Subcutaneous adipose tissue (tissue), 4 donors: ENCODE results near the gene ONECUT3. TPM values are rescaled to one million over a fixed set of nuclear protein-coding genes. Genes with fewer than 3 reads are reported as not detected.

ENCODE experiments used
- CTCF ChIP-seq: fragments of 450-650 bp; IDR thresholded peaks from one replicate; pipeline ENCODE4 v1.5.1; 2016; ENCODE audit warnings: low read depth, mild to moderate bottlenecking, control low read depth, antibody characterized with exemption, moderate library complexity
- total RNA-seq, 4 donors: library from RNA; depleted of rRNA; stranded (reverse); fragments of >200 nt; gene quantifications; one replicate each; pipeline ENCODE4 v1.1.0, GENCODE V29; 2016

Gene ONECUT3
- total RNA-seq = not detected

- TF ChIP-seq CTCF = no peak
These were observed at the start of gene ONECUT3 for GRCh38 chr19:1752757-1753728. ONECUT3 (plus strand) TSS chr19:1753506; CDS start chr19:1753663, 157 bp downstream.

GRCh38 chr19:1704339-1704738 lies 49.0 kb upstream of the ONECUT3 start:
- no peak for TF ChIP-seq CTCF

GRCh38 chr19:1705367-1705766 lies 47.9 kb upstream of the ONECUT3 start:
- no peak for TF ChIP-seq CTCF

GRCh38 chr19:1707240-1707639 lies 46.1 kb upstream of the ONECUT3 start:
- TF ChIP-seq CTCF = no peak

- no peak for TF ChIP-seq CTCF
These were observed 40.1 kb upstream of the ONECUT3 start for GRCh38 chr19:1713170-1713569.

GRCh38 chr19:1715540-1715939 lies 37.8 kb upstream of the ONECUT3 start:
- TF ChIP-seq CTCF = no peak

GRCh38 chr19:1717200-1717969 lies 35.9 kb upstream of the ONECUT3 start:
- TF ChIP-seq CTCF = no peak
